IPS-18c (cell line): ENCODE data around the gene KIF16B.
"Not testable (repeated sequence)": the region's sequence is repeated elsewhere in the genome, so short reads cannot be mapped to it uniquely, and the experiment has no call there.

ENCODE experiments used
- H3K4me3 ChIP-seq: 2 replicates; pipeline ENCODE4 v1.7.0; 2013; ENCODE audit warnings: low read depth, mild to moderate bottlenecking, low read length, moderate library complexity; ENCODE audit not compliant: insufficient read depth
- H3K9me3 ChIP-seq: one replicate; pipeline ENCODE4 v1.6.1; 2013; ENCODE audit warnings: mild to moderate bottlenecking, low read length, moderate library complexity; ENCODE audit not compliant: control insufficient read depth, insufficient read depth

The KIF16B gene

GRCh38 chr20:16441546-16442164 lies 131.6 kb downstream of the KIF16B start:
- no peak overlapping the region for H3K4me3 ChIP-seq
- no peaks in the 10 kb centered on the region for H3K9me3 ChIP-seq

GRCh38 chr20:16440686-16441085 lies 132.6 kb downstream of the KIF16B start:
- Histone ChIP-seq H3K9me3 (no peaks in the 10 kb centered on the region), H3K4me3 (no peak overlapping the region)

- H3K9me3 ChIP-seq, result not testable (repeated sequence)
These were observed 133.7 kb downstream of the KIF16B start for GRCh38 chr20:16439540-16439939.

DNA sequence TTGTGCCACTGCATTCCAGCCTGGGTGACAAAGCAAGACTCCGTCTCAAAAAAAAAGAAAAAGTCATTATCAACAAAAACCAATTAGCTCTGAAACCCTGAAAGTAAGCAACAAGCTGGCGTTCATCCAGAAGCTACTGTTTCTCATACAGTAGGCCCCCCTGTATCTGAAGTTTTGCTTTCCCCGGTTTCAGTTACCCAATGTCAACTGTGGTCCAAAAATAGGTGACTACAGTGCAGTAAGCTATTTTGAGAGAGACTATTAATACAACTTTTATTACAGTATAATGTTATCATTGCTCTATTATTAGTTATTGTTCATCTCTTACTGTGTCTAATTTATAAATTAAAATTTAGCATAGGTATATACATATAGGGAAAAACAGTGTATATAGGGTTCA lies 135.1 kb downstream of the KIF16B start:
- Histone ChIP-seq H3K4me3 (no peak overlapping the region), H3K9me3 (no peaks in the 10 kb centered on the region)

More at GRCh38 chr20:16439540-16439939, 133.7 kb downstream of the KIF16B start:
- H3K4me3 ChIP-seq, result not testable (repeated sequence)

- H3K4me3 ChIP-seq, result no peak overlapping the region
- no peaks in the 10 kb centered on the region for H3K9me3 ChIP-seq
These were observed 135.8 kb downstream of the KIF16B start for GRCh38 chr20:16437387-16437996.

DNA sequence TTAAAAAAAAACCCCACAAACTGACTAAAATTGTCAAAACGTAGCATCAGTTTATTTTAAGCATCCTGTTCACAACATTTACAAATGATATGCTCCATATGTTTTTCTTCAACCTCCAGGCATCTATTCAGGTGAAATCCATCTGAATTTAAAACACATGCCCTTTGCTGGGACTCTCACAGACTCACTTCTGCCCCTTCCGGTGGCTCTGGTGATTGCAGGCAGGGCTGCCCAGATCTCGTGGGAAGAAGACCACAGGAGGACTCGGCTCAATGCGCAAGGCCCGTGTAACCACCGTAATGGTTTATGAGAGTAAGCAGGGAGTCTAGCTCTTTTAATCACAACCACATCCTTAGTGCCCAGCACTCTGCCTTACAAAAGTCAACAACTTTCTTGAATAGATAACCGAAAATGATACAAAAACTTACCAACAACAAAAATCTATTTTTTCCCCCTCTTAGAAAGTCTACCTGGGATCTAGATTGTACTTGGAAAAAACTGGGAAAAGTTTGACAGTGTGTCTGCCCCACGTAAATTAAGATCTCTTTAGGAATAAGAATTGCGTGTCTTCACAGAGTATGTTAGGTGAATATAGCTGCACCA lies 139.1 kb downstream of the KIF16B start:
- H3K9me3 ChIP-seq, result no peaks in the 10 kb centered on the region

DNA sequence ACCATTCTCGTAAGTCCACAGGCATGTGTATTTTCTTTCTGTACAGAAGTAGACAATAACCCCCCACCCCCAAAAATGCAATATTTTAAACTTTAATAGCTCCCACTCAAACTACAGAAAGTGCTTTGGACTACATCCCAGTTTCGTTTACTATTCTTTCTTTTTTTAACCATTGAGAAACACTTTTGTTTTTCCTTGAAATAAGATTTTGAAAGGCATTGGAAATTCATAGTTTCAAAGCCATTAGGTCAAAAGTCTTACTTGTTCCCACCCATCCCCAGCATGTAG lies 140.0 kb downstream of the KIF16B start:
- H3K4me3 ChIP-seq, result no peak overlapping the region
- H3K9me3 ChIP-seq, result no peaks in the 10 kb centered on the region

More for the DNA sequence above, 139.1 kb downstream of the KIF16B start:
- H3K4me3 ChIP-seq, result no peak overlapping the region

DNA sequence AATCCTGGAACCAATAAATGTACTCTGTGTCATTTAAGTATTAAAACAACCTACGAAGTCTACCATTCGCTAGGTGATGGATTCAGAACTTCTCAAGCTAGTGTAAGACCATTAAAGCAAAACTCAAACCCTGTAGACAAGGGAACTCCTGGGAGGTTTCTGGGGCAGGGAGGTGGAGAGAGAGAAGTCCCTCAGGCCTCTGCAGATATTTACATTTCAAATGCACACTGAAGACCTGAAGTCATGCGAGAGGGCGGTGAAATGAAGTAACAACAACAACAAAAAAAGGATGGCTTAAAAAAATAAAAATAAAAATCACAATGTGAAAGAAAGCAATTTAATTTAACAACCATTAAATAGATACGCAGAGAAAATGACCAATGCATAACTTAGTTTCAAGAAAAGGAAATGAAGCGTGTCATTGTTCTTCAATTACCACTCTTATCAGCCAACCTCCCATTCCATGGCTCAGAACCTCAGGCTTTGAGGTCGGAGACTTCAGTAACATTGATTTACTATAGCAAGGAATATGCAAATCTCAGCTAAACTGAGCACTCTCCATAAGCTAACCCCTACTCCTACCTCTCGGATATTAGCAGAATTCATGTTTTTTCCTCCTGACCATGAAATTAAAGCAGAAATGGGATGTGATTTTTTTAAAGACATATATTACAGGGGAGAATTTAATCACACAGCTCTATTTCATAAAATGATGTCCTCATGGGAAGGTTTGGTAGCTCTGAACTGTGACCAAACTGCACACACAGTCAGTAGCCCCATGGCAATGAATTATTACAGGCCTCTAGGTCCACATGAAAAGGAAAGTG lies 140.6 kb downstream of the KIF16B start:
- Histone ChIP-seq H3K9me3 (no peaks in the 10 kb centered on the region), H3K4me3 (no peak overlapping the region)

GRCh38 chr20:16428112-16428511 lies 145.1 kb downstream of the KIF16B start:
- Histone ChIP-seq H3K4me3 (no peak overlapping the region), H3K9me3 (no peaks in the 10 kb centered on the region)

DNA sequence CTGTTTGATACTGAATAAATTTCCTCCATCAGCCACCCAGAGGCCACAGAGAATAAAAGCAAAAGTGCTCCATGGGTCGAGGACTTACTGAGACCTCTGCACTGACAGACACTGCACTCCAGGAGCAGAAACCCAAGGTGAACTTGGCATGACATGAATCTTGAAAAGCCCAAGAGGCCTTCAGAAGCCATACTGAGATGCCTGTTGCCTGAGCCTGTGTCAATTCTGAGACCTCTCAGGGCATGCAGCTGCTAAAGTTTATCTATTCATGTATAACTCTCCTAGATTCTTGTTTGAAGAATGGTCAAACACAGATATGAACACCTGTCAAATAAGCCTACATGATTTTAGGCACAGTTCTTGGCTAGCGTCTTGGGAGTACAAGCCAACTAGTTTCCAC lies 145.7 kb downstream of the KIF16B start:
- Histone ChIP-seq H3K9me3 (no peaks in the 10 kb centered on the region), H3K4me3 (no peak overlapping the region)

- H3K9me3 ChIP-seq, result no peaks in the 10 kb centered on the region
These were observed 148.5 kb downstream of the KIF16B start for GRCh38 chr20:16424780-16425179.

DNA sequence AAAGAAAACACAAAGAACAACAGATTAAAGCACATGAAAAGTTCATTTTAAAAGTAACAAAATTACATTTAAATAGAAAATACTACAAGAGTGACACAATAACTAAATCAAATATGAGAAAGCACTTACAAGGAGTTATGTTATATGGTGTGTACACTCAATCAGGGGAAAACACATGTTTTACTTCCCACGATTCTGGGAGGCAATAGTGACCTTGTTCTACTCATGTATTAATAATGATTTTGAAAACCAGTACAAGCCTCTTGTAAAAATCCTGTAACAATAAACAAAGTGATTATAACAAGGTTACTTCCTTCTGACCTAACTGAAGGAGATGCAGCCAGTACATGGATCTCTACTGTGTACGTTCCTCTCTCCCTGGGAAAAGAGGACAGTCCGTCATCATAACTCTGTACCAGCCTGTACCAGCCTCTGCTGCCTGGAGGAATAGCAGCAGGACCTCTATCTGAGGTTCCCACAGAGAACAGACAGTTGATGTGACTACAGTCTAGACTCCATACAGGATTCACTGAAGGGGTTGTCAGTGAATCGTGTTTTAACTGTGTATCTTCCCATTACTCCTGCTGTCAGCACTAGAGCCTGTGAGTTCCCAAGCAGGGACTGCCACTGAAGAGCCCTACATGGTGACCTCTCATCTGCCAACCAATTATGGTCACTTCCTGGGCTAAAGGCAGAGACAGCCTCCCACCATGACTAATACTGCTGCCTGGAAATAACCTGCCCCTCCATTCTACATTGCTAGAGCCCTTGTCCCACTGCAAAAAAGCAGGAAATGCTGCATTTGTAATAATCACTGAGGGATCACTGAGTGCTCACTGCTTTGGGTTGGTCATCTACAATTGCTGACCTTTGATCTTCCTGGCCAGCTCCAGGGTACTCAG lies 149.7 kb downstream of the KIF16B start:
- H3K9me3 ChIP-seq, result no peaks in the 10 kb centered on the region
- H3K4me3 ChIP-seq, result no peak overlapping the region

More at GRCh38 chr20:16424780-16425179, 148.5 kb downstream of the KIF16B start:
- H3K4me3 ChIP-seq, result no peak overlapping the region

DNA sequence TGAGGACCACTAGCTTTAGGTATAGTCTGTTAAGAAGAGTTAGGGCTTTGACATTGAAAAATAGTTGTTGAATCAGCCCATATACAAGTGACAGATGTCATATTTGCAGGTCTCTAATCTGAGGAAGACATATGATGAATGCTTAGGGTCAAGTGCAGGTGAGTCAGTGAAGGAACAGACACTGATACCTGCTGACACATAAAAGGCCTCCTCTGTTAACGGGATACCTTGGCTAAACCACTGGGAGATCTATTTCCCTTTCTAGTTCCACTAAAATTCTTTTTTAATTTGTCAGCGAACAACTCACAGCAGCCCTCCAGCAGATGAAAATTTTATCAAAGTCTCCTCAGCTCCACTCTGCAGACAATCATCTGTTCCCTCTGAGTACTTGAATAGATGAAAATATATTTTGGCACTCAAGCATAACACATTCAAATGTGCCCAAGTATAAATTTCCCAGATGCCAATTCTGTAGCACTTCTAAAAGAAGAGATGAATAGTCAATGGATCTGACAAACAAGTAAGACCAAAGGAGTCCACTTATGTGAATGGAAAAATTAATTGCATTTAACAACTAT lies 154.0 kb downstream of the KIF16B start:
- Histone ChIP-seq H3K9me3 (no peaks in the 10 kb centered on the region), H3K4me3 (no peak overlapping the region)

- Histone ChIP-seq H3K9me3 (no peaks in the 10 kb centered on the region), H3K4me3 (no peak overlapping the region)
These were observed 154.6 kb downstream of the KIF16B start for GRCh38 chr20:16418616-16419015.

- Histone ChIP-seq H3K4me3 (no peak overlapping the region), H3K9me3 (no peaks in the 10 kb centered on the region)
These were observed 156.2 kb downstream of the KIF16B start for GRCh38 chr20:16417001-16417400.

GRCh38 chr20:16415071-16416053 lies 157.9 kb downstream of the KIF16B start:
- Histone ChIP-seq H3K4me3 (no peak overlapping the region), H3K9me3 (no peaks in the 10 kb centered on the region)
